ENCODE results near the gene NPTN. TPM values are rescaled to one million over a fixed set of nuclear protein-coding genes. Genes with fewer than 3 reads are reported as not detected.

NPTN gene
- total and polyA plus RNA-seq, 12 donors = 26.5 to 197 (median 127) TPM

DNA sequence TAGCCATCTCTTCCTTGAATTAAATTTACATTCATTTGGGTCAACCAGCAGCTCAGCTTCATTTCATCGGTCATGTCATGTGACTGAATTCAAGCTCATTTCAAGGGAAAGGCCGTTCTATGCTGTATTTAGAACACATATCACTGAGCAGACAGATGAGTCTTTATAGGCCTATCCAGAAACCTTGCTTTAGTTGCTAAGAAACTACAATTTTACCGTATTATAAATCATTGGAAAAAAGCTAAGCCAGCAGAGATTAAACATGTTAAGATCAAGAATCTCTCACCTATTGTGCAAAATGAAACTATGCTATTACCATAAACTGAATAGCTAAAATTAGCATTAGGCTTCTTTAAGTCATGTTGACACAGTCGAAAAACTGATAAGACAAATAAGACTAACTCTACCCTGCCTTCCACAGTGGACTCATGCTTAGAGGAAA, 2.2 kb downstream of the NPTN start:
- peaks cover 37 to 62% of the 10 kb centered on the region in 2 donors for H3K4me1 ChIP-seq (replicated peaks in 1 of 2)
- H3K27ac ChIP-seq = peak overlapping the region in 4 of 5 donors; percentile 32 to 92 (median 91)

GRCh38 chr15:73629798-73630429, 3.3 kb downstream of the NPTN start:
- H3K4me1 ChIP-seq (replicated peaks in 1 of 2) = peaks cover 37 to 67% of the 10 kb centered on the region in 2 donors
- intact Hi-C loops (cut with DNase I) = loop anchor here in 1 of 2 donors (5.0 to 10.0 kb wide), 2 partner anchors 68 to 75 kb away; no protein-coding TSS in a partner anchor

More for the DNA sequence above, 2.2 kb downstream of the NPTN start:
- Histone ChIP-seq H3K4me3 (peak overlapping the region in 1 of 4 donors; percentile 79), H3K9me3 (replicated peaks in 1 of 3) (no peaks in the 10 kb centered on the region), H3K36me3 (replicated peaks in 1 of 2) (no peaks in the 10 kb centered on the region), H3K27me3 (no peaks in the 10 kb centered on the region)
- DNase-seq = no peak
- 8 to 14% (median 9%) methylated on average over 4 of the region's 4 CpGs for WGBS, 4 donors
- TF ChIP-seq POLR2A (IDR thresholded peaks at IDR 0.05) (no peak), CTCF (IDR thresholded peaks at IDR 0.05) (no peak)
- intact Hi-C loops (cut with DNase I) = loop anchor here in 1 of 2 donors (5.0 to 10.0 kb wide), 2 partner anchors 69 to 74 kb away; no protein-coding TSS in a partner anchor

GRCh38 chr15:73628976-73629797, 4.0 kb downstream of the NPTN start:
- no peaks in the 10 kb centered on the region for H3K36me3 ChIP-seq (replicated peaks in 1 of 2)
- TF ChIP-seq POLR2A (IDR thresholded peaks at IDR 0.05) = no peak
- TF ChIP-seq CTCF (IDR thresholded peaks at IDR 0.05) = no peak
- no peak overlapping the region for H3K4me3 ChIP-seq

More at GRCh38 chr15:73629798-73630429, 3.3 kb downstream of the NPTN start:
- WGBS, 4 donors = 53 to 62% (median 58%) methylated on average over 2 of the region's 2 CpGs
- Histone ChIP-seq H3K27ac (peak overlapping the region in 1 of 5 donors; percentile 91), H3K27me3 (no peaks in the 10 kb centered on the region), H3K9me3 (replicated peaks in 1 of 3) (no peaks in the 10 kb centered on the region), H3K4me3 (no peak overlapping the region), H3K36me3 (replicated peaks in 1 of 2) (no peaks in the 10 kb centered on the region)
- TF ChIP-seq CTCF (IDR thresholded peaks at IDR 0.05) = no peak
- TF ChIP-seq POLR2A (IDR thresholded peaks at IDR 0.05) = no peak
- DNase-seq = no peak

DNA sequence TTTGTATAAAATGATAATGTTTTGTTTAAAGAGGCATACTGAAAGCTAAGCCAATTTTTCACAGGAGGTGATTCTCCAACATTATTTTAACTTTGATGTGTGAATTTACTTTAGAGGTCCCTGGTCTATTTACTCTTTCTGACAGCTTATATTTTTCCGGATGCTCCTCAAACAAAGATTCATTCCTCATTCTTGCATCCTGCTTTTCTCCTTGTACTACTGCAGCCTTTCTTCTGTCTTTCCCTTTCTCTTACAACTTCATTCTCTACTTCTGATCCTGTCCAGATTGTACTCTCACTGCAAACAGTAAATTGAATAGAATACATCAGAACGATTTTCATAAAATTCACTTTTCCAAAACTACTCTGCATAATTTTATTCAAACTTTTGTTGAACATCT, 5.1 kb downstream of the NPTN start:
- Histone ChIP-seq H3K36me3 (replicated peaks in 1 of 2) (no peaks in the 10 kb centered on the region), H3K4me3 (no peak overlapping the region), H3K27ac (no peak overlapping the region), H3K27me3 (no peaks in the 10 kb centered on the region), H3K4me1 (replicated peaks in 1 of 2) (peaks cover 39 to 75% of the 10 kb centered on the region in 2 donors), H3K9me3 (replicated peaks in 1 of 3) (no peaks in the 10 kb centered on the region)
- intact Hi-C loops (cut with DNase I) = no loop called here
- no peak for DNase-seq
- WGBS, 4 donors = 41 to 52% (median 44%) methylated on average over 2 of the region's 2 CpGs
- TF ChIP-seq POLR2A (IDR thresholded peaks at IDR 0.05) = no peak
- no peak for TF ChIP-seq CTCF (IDR thresholded peaks at IDR 0.05)

More at GRCh38 chr15:73628976-73629797, 4.0 kb downstream of the NPTN start:
- no peak for DNase-seq
- Histone ChIP-seq H3K27ac (peak overlapping the region in 2 of 5 donors; percentile 26 to 91), H3K4me1 (replicated peaks in 1 of 2) (peaks cover 43 to 74% of the 10 kb centered on the region in 2 donors), H3K9me3 (replicated peaks in 1 of 3) (no peaks in the 10 kb centered on the region), H3K27me3 (no peaks in the 10 kb centered on the region)
- 57 to 62% (median 59%) methylated on average over 7 of the region's 7 CpGs for WGBS, 4 donors
- intact Hi-C loops (cut with DNase I) = no loop called here

All from adrenal gland (tissue), 12 donors.